EL (cell line): ENCODE data around the gene PSKH1.

Experiments
- DNase-seq: peaks from one replicate; pipeline ENCODE4 v3.0.0-alpha.2; 2016

The PSKH1 gene

GRCh38 chr16:67942510-67943255 lies 49.6 kb downstream of the PSKH1 start:
- DNase-seq, result no peak

- DNase-seq, result no peak
Measured at GRCh38 chr16:67943256-67943618, 50.2 kb downstream of the PSKH1 start.

- no peak for DNase-seq
Measured at GRCh38 chr16:67943619-67944504, 50.8 kb downstream of the PSKH1 start, which contains the start of gene LCAT. Gene LCAT (minus strand): TSS chr16:67944120. CDS start chr16:67944101, 19 bp downstream.

GRCh38 chr16:67944690-67945391 lies 51.8 kb downstream of the PSKH1 start:
- DNase-seq, result no peak

- DNase-seq, result no peak
Measured at GRCh38 chr16:67945392-67945933, 52.4 kb downstream of the PSKH1 start.

- no peak for DNase-seq
Measured at GRCh38 chr16:67946128-67946569, 53.1 kb downstream of the PSKH1 start.

GRCh38 chr16:67946966-67947558 lies 54.0 kb downstream of the PSKH1 start:
- no peak for DNase-seq

GRCh38 chr16:67948015-67948414 lies 55.0 kb downstream of the PSKH1 start:
- DNase-seq, result no peak

- no peak for DNase-seq
Measured at GRCh38 chr16:67949645-67950044, 56.6 kb downstream of the PSKH1 start.

GRCh38 chr16:67950335-67950843 lies 57.3 kb downstream of the PSKH1 start:
- DNase-seq, result no peak

GRCh38 chr16:67951485-67951884 lies 58.4 kb downstream of the PSKH1 start:
- DNase-seq, result no peak

- DNase-seq, result no peak
Measured at GRCh38 chr16:67953641-67954375, 60.8 kb downstream of the PSKH1 start.

- no peak for DNase-seq
Measured at GRCh38 chr16:67954421-67955196, 61.6 kb downstream of the PSKH1 start.

- DNase-seq, result no peak
Measured at GRCh38 chr16:67957622-67958021, 64.6 kb downstream of the PSKH1 start.

GRCh38 chr16:67959536-67960329 lies 66.7 kb downstream of the PSKH1 start:
- peak; percentile 85 for DNase-seq

- DNase-seq, result no peak
Measured at GRCh38 chr16:67961551-67961957, 68.5 kb downstream of the PSKH1 start.

GRCh38 chr16:67962135-67962534 lies 69.1 kb downstream of the PSKH1 start:
- DNase-seq, result no peak

GRCh38 chr16:67963292-67963661 lies 70.2 kb downstream of the PSKH1 start:
- no peak for DNase-seq

GRCh38 chr16:67963662-67964321 lies 70.7 kb downstream of the PSKH1 start:
- DNase-seq, result no peak
